SJSA1 (cell line): ENCODE data around the gene NRDC. TPM values are rescaled to one million over a fixed set of nuclear protein-coding genes. Genes with fewer than 3 reads are reported as not detected.

ENCODE experiments used
- DNase-seq, 2 experiments: peaks; one replicate each; pipeline ENCODE4 v3.0.0-alpha.2; 2015 to 2020; ENCODE audit warnings: low spot score in 2 of 2, low read depth in 1 of 2
- H3K27ac ChIP-seq: fragments of 250-450 bp; sonication (Bioruptor Pico); 2 replicates; pipeline ENCODE4 v1.5.1; 2020; ENCODE audit warnings: mild to moderate bottlenecking, moderate library complexity
- H3K27me3 ChIP-seq: fragments of 250-450 bp; sonication (Bioruptor Pico); replicated peaks from 2 replicates; pipeline ENCODE4 v1.5.1; 2020; ENCODE audit warnings: mild to moderate bottlenecking, moderate library complexity
- H3K36me3 ChIP-seq: fragments of 250-450 bp; sonication (Bioruptor Pico); 2 replicates; pipeline ENCODE4 v1.5.1; 2020; ENCODE audit warnings: mild to moderate bottlenecking
- H3K4me1 ChIP-seq: fragments of 250-450 bp; sonication (Bioruptor Pico); replicated peaks from 2 replicates; pipeline ENCODE4 v1.6.1; 2021; ENCODE audit warnings: mild to moderate bottlenecking
- H3K4me3 ChIP-seq: fragments of 250-450 bp; sonication (Bioruptor Pico); 2 replicates; pipeline ENCODE4 v1.5.1; 2020; ENCODE audit warnings: mild to moderate bottlenecking
- H3K9me3 ChIP-seq: fragments of 250-450 bp; sonication (Bioruptor Pico); replicated peaks from 2 replicates; pipeline ENCODE4 v1.5.1; 2020; ENCODE audit warnings: mild to moderate bottlenecking
- total RNA-seq: library from RNA; depleted of rRNA; stranded (reverse); fragments of >200 nt; shearing (Covaris generic); gene quantifications from 2 replicates; pipeline ENCODE4 v1.2.3, GENCODE V29; 2014

The NRDC gene
- total RNA-seq, 1 experiment from 2014 or later, result 62.9 TPM

DNA sequence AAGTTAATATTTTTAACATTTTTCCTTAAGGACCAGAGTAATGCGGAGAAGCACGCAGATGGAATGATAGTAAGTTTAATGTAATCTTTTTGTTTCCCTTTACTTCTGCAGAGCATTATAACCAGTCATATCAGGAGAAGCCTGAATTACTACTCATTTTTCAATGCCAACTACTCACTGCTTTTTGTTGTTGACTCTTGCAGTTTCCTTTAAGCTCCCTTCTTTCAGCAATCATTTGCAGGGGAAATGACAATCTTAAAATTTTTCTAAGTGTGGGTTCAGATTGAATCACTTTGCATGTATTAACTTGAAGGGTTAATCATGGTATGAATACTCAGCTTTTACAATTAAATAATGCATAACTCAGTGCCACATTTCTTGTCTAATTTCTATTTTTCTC, 122.2 kb downstream of the NRDC start:
- Histone ChIP-seq H3K4me3 (no peak overlapping the region), H3K36me3 (peaks cover 30% of the 10 kb centered on the region), H3K27ac (no peak overlapping the region), H3K4me1 (no peaks in the 10 kb centered on the region), H3K9me3 (no peaks in the 10 kb centered on the region), H3K27me3 (no peaks in the 10 kb centered on the region)
- no peak for DNase-seq

DNA sequence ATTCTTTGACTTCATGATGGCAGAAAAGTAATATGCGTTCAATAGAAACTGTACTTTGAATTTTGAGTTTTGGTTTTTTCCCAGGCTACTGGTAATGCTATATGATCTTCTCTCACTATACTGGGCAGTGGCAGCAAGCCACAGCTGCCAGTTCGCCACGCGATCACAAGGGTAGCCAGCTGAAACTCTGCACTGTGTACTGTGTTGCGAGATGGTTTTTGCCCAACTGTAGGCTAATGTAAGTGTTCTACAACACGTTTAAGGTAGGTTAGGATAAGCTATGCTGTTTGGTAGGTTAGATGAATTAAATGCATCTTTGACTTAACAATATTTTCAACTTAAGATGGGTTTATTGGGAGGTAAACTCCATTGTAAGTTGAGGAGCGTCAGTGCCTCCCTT, 123.1 kb downstream of the NRDC start:
- DNase-seq, result no peak
- peaks cover 3% of the 10 kb centered on the region for H3K4me1 ChIP-seq
- H3K9me3 ChIP-seq, result no peaks in the 10 kb centered on the region
- H3K27me3 ChIP-seq, result no peaks in the 10 kb centered on the region
- no peak overlapping the region for H3K27ac ChIP-seq
- H3K36me3 ChIP-seq, result peaks cover 28% of the 10 kb centered on the region
- H3K4me3 ChIP-seq, result no peak overlapping the region

DNA sequence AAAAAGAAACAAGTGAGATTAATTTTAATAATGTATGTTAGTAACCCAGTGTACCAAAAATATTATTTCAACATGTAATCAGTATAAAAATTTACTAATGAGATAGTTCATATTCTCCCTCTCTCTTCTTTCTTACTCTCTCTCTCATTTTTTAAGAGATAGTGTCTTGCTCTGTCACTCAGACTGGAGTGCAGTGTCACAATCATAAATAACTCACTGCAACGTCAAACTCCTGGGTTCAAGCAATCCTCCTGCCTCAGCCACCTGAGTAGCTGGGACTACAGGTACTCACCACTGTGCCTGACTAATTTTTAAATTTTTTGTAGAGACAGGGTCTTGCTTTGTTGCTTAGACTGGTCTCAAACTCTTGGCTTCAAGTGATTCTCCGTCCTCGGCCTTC, 123.9 kb downstream of the NRDC start:
- Histone ChIP-seq H3K9me3 (no peaks in the 10 kb centered on the region), H3K4me3 (no peak overlapping the region), H3K4me1 (peaks cover 9% of the 10 kb centered on the region), H3K36me3 (peaks cover 28% of the 10 kb centered on the region), H3K27me3 (no peaks in the 10 kb centered on the region), H3K27ac (no peak overlapping the region)
- no peak for DNase-seq

DNA sequence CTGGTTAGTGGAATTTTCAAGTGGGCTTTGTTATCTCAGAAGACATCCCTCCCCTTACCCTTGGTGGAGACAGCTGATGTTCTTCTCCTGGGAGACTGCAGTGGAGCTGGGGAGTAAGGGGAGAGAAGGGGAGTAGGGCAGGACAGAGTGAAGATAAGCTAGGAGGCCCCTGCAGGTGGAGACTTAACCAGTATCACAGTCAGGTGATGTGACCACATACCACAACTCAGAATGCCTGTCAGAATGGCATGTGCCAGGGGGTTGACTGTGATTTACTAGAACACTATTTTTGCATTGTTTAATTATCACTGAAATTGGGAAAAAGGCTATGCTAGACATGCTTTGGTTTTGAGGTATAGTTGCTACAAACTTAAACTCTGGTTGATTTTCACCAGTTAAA, 124.6 kb downstream of the NRDC start:
- Histone ChIP-seq H3K4me3 (no peak overlapping the region), H3K9me3 (no peaks in the 10 kb centered on the region), H3K36me3 (peaks cover 33% of the 10 kb centered on the region), H3K27ac (no peak overlapping the region), H3K4me1 (peaks cover 9% of the 10 kb centered on the region), H3K27me3 (no peaks in the 10 kb centered on the region)
- no peak for DNase-seq

DNA sequence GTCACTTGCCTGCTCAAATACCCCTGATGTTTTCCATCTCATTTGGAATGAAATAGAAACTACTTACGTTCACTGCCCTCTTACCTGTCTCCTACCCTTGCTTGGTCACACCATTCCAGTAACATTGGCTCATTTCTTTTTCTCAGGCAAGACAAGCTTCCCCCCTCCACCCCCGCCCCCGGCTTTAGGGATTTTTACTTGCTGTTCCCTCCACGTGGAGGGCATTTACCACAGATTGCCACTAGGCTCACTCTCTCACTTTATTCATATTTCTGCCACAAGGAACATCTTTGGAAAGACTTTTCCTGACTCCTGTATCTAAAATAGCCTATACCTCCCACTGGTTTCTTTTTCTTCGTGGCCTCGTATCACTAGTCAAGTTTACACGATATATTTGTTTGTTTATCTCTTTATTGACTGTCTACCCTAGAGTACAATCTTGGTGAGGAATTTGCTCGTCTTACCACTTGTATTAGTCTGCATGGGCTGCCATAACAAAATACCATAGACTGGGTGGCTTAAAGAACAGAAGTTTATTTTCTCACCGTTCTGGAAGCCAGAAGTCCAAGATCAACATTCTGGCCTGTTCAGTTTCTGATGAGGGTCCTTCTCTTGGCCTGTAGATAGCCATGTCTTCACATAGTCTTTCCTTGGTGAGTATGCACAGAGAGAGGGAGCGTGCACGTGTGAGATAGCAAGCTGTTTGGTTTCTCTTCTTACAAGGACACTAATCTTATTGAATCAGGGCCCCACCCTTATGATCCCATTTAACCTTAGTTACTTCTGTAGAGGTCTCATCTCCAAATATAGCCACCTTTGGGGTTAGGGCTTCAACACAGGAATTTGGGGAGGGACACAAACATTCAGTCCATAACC, 126.2 kb downstream of the NRDC start:
- no peaks in the 10 kb centered on the region for H3K9me3 ChIP-seq
- no peak overlapping the region for H3K4me3 ChIP-seq
- H3K4me1 ChIP-seq, result peaks cover 9% of the 10 kb centered on the region
- no peak for DNase-seq
- no peak overlapping the region for H3K27ac ChIP-seq
- H3K36me3 ChIP-seq, result peaks cover 33% of the 10 kb centered on the region
- H3K27me3 ChIP-seq, result no peaks in the 10 kb centered on the region

DNA sequence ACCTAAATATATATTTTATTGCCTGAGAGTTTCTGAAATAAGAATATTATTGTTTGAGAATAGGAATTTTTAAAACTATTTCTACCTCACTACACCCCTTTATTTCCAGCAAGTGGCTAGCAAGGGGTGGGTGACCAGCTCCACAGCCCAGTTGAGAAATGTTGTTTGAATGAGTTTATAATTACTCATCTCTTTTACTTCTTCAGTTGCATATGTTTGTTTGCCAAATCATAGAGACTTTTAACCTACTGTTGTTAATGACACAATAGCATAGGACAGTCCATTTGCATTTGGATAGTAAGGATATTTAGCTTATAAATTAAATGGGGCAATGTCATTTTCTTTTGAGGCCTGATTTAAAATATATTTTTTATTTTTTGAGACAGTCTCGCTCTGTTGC, 127.8 kb downstream of the NRDC start:
- H3K36me3 ChIP-seq, result peaks cover 33% of the 10 kb centered on the region
- H3K27ac ChIP-seq, result no peak overlapping the region
- peaks cover 9% of the 10 kb centered on the region for H3K4me1 ChIP-seq
- no peaks in the 10 kb centered on the region for H3K27me3 ChIP-seq
- no peak overlapping the region for H3K4me3 ChIP-seq
- DNase-seq, result no peak
- H3K9me3 ChIP-seq, result no peaks in the 10 kb centered on the region

DNA sequence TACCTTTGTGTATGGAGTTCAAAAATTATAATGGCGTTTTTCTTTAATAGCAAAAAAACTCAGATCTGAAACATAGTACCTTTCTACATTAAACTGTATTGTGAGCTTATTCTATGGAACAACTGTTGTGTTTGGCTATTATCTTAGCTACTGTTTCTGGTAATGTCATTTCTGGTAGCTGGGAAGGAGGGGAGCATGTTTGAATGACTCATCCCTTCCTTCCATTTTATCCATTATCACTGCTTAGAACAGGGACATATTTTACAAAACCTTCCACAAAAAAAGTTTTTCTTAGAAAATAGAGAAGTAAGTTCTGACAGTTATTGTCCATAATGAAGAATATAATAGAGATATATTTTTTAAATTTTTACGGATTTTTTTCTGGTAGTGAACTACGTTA, 128.3 kb downstream of the NRDC start:
- H3K27ac ChIP-seq, result peak overlapping the region; percentile 18; the same call in 1 of the 2 replicates
- no peak overlapping the region for H3K4me3 ChIP-seq
- peaks cover 33% of the 10 kb centered on the region for H3K36me3 ChIP-seq
- H3K27me3 ChIP-seq, result no peaks in the 10 kb centered on the region
- H3K4me1 ChIP-seq, result peaks cover 9% of the 10 kb centered on the region
- DNase-seq, result peak in 1 of 2 experiments; percentile 21
- H3K9me3 ChIP-seq, result no peaks in the 10 kb centered on the region

DNA sequence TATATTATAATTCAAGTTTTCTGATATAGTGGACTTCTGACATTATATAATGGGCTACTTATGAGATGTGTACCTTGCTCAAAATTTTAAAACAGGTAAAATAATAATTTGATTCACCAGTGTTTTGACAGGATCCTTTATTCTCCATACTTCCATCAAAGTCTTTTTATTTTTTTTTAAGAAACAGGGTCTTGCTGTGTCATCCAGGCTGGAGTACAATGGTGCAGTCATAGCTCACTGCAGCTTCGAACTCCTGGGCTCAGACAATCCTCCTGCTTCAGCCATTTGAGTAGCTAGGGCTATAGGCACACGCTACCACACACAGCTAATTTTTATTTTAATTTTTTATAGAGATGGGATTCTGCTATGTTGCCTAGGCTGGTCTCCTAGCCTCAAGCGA, 129.4 kb downstream of the NRDC start:
- H3K4me3 ChIP-seq, result no peak overlapping the region
- peaks cover 27% of the 10 kb centered on the region for H3K36me3 ChIP-seq
- H3K27ac ChIP-seq, result no peak overlapping the region
- peaks cover 16% of the 10 kb centered on the region for H3K4me1 ChIP-seq
- H3K9me3 ChIP-seq, result no peaks in the 10 kb centered on the region
- no peaks in the 10 kb centered on the region for H3K27me3 ChIP-seq
- no peak for DNase-seq

DNA sequence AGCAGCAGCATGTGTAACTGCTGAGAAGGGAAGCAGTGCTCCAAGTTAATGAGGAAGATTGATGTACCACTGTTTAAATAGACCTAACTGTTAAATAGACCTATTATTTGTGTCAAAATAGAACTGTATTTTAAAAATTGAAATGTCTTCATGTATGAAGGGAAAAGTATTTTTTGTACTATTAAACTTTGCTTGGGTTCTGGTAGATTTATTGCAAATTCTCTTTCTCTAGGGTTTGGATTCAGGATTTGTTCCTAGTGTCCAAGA, 133.3 kb downstream of the NRDC start:
- Histone ChIP-seq H3K9me3 (no peaks in the 10 kb centered on the region), H3K4me1 (peaks cover 12% of the 10 kb centered on the region), H3K27ac (no peak overlapping the region)

DNA sequence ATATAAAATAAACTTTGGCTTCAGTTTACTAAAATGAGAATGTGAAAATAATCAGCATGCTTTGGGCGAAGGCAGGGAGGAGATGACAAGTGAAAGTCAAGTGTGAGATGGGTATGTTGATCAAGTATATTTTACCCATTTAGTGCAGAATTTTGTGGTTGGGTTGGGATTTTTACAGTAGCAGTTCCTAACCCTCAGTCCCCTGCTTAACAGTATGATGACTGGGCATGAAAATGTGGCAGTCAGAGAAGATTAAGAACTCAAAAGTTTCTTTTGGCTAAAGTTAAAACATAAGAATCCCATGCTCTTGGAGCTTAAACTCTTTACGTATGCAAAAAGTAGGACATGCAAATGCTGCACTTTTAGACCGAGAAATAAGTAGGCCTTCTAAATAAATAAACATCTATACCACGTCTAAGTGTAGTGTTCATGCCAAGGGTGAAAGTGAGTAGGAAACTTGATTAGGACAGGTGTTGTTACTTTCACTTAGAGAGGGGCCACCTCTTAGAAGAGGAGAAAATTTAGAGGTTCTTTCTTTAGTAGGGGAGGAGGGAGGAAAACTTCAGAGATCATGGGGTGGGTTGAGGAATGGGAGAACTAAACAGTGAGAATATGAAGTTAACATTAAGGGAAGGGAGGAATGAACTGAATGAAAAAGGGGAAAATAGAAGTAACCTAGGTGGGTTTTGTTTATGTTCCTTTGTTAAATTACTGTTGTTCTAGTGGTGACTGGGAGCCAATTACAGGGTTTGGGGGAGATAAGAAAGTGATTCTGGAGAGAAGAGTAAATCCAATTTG, 133.8 kb downstream of the NRDC start:
- H3K27ac ChIP-seq, result no peak overlapping the region
- DNase-seq, result no peak
- no peaks in the 10 kb centered on the region for H3K27me3 ChIP-seq

More for the DNA sequence above, 133.3 kb downstream of the NRDC start:
- Histone ChIP-seq H3K36me3 (peaks cover 5% of the 10 kb centered on the region; the same call in 1 of the 2 replicates), H3K27me3 (no peaks in the 10 kb centered on the region), H3K4me3 (no peak overlapping the region)
- no peak for DNase-seq

DNA sequence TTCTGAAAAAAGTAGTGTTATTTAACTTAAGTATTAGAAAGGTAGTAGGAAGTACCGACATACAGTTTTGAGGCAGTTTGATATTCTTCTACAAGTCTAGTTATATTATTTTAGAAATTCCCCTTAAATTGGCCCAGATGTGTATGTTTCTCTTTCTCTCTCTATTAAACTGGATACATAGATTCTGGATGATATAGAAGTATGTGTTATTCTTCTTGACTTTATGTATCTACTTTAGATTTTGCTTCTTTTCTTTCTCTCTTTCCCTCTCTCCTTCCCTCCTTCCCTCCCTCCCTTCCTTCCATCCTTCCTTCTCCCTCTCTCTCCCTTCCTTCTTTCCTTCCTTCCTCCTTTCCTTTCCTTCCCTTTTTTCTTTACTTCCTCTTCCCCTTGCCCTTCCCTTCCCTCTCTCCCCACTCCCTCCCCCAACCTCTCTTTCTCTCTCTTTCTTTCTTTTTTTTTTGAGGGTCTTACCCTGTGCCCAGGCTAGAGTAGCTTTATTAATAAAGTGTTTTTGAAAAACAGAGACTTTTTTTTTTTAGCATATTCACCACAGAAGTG, 137.3 kb downstream of the NRDC start:
- H3K27ac ChIP-seq, result no peak overlapping the region

More for the DNA sequence above, 133.8 kb downstream of the NRDC start:
- H3K36me3 ChIP-seq, result peaks cover 5% of the 10 kb centered on the region; the same call in 1 of the 2 replicates
- H3K4me1 ChIP-seq, result peaks cover 8% of the 10 kb centered on the region
- no peak overlapping the region for H3K4me3 ChIP-seq
- no peaks in the 10 kb centered on the region for H3K9me3 ChIP-seq

DNA sequence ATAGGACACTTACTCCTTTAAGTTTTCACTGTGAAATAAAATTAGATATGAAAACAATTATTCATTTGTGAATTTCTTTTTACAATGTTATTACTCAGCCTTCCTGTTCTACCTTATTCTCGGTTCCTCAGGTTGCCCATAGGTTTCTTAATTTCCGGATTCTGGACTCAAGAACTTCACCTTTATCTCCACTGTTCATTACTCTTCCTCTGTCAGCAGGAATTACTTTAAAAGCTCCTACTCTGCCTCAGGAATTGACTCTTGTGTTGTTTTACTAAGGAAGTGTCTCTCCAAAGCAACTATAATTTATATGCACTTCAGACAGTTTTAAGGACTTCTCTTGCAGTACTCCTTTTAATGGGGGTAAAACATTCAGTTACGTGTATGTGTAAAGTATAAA, 137.9 kb downstream of the NRDC start:
- H3K4me3 ChIP-seq, result no peak overlapping the region
- H3K27ac ChIP-seq, result no peak overlapping the region
- H3K36me3 ChIP-seq, result no peaks in the 10 kb centered on the region
- no peaks in the 10 kb centered on the region for H3K27me3 ChIP-seq
- no peaks in the 10 kb centered on the region for H3K9me3 ChIP-seq
- no peak for DNase-seq
- H3K4me1 ChIP-seq, result peaks cover 33% of the 10 kb centered on the region

More for the DNA sequence above, 137.3 kb downstream of the NRDC start:
- Histone ChIP-seq H3K9me3 (no peaks in the 10 kb centered on the region), H3K4me3 (no peak overlapping the region), H3K36me3 (no peaks in the 10 kb centered on the region), H3K4me1 (peaks cover 33% of the 10 kb centered on the region), H3K27me3 (no peaks in the 10 kb centered on the region)
- no peak for DNase-seq
